Amniotic epithelial cell (primary cell): Measurements from ENCODE around the gene PIGB.
A peak's percentile ranks its signal among the peaks of the same experiment; 100 is the strongest.
"Not testable (repeated sequence)": the region's sequence is repeated elsewhere in the genome, so short reads cannot be mapped to it uniquely, and the experiment has no call there.

ENCODE experiments used
- DNase-seq: peaks from one replicate; pipeline ENCODE4 v3.0.0-alpha.2; 2010; ENCODE audit warnings: low read depth

Gene PIGB

DNA sequence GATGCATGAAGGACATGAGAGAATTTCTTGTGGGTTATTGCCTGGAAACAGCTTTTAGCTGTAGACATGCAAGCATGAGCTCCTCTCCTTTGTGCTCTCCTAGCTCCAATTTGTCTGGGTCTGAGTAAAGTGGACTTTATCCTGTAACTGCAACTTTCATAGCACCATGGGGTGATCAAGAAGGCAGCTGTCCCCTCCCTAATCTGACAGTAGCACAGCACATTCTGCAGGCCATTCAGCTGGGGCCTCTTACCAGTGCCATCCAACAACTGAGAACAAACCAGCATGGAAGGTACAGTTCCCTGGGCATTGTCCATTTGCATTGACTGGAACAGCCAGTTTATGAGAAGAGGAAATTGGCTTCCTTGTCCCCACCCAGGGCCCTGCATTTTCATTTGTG lies 21.7 kb upstream of the PIGB start:
- no peak for DNase-seq

DNA sequence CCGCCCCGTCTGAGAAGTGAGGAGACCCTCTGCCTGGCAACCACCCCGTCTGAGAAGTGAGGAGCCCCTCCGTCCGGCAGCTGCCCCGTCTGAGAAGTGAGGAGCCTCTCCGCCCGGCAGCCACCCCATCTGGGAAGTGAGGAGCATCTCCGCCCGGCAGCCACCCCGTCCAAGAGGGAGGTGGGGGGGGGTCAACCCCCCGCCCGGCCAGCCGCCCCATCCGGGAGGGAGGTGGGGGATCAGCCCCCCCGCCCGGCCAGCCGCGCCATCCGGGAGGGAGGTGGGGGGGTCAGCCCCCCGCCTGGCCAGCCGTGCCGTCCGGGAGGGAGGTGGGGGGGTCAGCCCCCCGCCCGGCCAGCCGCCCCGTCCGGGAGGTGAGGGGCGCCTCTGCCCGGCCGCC lies 16.2 kb upstream of the PIGB start:
- DNase-seq, result not testable (repeated sequence)

- no peak for DNase-seq
Observed at GRCh38 chr15:55319537-55320237, 665 bp downstream of the PIGB start.

- peak; percentile 27 for DNase-seq
Observed at GRCh38 chr15:55320238-55320550, 1.2 kb downstream of the PIGB start.

GRCh38 chr15:55320963-55321362 lies 1.9 kb downstream of the PIGB start:
- DNase-seq, result no peak

DNA sequence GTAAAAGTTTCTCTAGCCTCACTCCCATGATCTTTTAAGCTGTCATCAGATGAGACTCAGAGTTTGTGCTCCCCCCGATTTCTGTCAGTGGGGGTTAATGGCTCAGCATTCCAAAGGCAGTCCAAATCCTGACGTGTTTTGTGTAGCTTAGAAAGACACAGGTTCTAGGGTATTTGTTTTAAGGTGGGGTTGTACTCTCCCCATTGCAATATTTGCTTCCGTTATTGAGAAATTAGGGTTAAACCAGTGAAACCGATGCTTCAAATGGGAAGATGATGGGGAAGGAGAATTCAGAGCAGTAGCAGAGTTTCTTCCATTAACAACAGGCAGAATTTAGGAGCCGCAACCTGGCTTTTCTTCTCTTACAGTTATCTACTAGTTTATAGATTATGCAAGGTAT lies 3.4 kb downstream of the PIGB start:
- no peak for DNase-seq

DNA sequence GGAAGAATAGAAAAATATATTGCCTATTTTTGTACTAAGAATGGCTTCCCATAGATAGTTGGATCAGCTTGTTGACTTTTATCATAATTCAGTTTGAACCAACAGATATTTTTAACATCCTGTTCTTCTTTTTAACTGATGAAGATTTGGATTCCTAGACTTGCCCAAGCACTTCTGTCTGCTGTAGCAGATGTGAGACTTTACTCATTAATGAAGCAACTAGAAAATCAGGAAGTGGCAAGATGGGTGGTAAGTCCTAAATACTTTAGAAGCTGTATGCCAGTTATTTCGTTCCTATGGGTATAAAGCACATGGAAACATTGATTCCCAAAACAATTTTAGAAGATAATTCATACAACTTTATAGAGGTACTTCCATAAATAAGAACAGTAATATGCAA lies 8.4 kb downstream of the PIGB start:
- no peak for DNase-seq

GRCh38 chr15:55334371-55334770 lies 15.3 kb downstream of the PIGB start:
- DNase-seq, result no peak

DNA sequence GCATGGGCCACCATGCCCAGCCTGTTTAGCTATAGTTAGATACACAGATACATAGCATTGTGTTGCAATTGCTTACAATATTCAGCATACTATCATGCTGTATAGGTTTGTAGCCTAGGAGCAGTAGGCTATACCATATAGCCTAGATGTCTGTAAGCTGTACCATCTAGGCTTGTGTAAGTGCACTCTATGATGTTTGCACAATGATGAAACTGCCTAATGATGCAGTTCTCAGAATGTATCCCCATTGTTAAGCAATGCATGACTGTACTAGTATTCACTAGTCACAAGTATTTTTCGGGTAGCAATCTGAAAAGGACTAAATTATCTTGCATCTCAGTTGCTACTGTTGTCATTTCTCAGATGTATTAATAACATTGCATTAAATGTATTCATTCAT lies 16.0 kb downstream of the PIGB start:
- DNase-seq, result peak; percentile 78

DNA sequence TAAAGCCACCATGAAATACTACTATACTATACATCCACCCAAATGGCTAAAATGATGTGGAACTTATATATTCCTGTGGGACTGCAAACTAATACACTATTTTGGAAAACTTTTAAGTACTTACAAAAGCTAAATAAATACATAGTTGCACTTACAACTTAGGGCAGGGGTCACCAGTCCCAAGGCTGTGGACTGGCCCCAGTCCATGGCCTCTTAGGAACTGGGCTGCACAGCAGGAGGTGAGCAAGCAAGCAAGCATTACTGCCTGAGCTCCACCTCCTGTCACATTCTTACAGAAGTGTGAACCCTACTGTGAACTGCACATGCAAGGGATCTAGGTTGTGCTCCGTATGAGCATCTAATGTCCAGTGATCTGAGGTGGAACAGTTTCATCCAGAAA lies 18.1 kb downstream of the PIGB start:
- no peak for DNase-seq

GRCh38 chr15:55343168-55343567 lies 24.1 kb downstream of the PIGB start:
- DNase-seq, result no peak

- no peak for DNase-seq
Observed at GRCh38 chr15:55344206-55344605, 25.2 kb downstream of the PIGB start.

DNA sequence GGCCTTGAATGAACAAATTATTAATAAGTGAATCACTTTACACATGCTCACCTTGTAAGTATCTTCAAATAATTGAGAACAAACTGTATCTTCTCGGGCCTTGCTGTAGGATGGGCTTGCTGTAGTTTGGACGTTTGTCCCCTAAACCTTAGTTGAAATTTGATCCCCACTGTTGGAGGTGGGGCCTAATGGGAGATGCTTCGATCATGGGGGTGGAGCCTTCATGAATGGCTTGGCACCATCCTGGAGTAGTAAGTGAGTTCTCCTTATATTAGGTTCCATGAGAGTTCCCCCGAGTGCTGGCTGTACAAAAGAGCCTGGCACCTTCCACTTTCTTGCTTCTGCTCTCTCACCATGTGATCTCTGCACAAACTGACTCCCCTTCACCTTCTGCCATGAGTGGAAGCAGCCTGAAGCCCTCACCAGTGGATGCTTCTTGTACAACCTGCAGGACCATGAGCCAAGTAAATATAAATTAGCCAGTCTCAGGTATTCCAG lies 29.3 kb downstream of the PIGB start:
- no peak for DNase-seq

DNA sequence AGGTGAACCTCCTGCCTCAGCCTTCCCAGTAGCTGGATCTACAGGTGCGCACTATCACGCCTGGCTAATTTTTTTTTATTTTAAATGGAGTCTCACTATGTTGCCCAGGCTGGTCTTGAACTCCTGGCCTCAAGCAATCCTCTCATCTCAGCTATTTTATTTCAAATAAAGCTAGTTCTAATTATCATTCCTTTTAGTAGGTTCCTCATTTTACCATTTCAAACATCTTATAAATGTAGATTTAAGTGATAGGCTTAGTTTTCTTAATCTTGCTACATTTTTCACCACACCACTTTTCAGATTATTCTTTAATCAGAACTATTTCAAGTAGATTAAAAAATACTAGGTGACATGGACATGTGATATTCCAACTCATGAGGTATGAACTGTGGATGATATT lies 30.3 kb downstream of the PIGB start:
- no peak for DNase-seq

DNA sequence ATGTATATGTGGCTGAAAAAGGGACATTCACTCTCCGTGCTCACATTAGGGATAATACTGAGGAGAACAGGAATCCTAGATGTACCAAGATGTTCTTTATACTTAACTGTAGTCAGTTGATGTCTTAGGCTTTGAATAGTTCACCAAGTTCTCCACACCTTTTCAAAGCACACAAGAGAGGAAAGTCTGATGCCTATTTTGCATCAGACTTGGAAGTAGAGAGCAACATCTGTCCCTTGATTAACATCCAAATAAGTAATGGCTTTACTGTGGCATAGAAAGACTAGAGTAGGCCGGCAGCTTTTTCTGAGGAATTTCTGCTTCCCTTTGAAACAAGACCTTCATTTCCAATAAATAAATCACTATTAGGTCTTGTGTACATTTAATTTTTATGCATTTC lies 34.0 kb downstream of the PIGB start:
- no peak for DNase-seq

DNA sequence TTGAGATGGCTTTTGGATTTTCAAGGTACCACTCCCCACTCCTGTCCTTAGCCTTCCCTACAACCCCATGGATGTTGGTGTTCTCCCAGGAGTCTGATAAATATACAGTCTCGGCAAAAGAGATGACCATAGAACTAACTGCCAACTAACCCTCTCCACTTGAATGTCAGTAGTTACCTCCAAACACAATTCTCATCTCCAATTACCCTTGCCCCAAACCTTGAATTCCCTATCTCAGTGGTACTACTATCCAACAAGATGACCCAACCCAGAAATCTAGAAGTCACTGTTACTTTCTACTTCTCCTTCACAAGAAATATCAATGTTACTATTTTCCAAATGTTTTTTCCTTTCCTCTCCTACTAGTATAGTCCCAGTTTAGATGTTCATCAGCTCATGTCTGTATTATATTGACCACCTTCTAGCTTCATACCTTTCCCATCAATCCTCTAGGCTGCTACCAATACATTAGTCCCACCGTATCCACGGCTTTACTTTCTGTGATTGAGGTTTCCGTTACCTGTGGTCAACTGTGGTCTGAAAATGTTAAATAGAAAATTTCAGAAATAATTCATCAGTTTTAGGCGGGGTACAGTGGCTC lies 38.1 kb downstream of the PIGB start:
- DNase-seq, result no peak

DNA sequence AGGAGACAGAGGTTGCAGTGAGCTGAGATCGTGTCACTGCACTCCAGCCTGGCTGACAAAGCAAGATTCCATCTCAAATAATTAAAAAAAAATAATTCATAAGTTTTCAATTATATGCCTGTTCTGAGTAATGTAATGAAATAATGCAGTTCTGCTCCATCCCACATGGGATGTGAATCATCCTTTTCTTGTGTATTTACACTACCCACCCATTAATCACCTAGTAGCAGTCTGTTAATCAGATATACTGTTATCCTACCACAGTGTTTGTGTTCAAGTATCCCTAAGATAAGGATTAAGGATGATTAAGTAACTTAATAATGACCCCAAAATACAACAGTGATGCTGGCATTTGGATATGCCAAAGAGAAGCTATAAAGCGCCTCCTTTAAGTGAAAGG lies 38.8 kb downstream of the PIGB start:
- peak; percentile 89 for DNase-seq

- no peak for DNase-seq
Observed at GRCh38 chr15:55358471-55358870, 39.4 kb downstream of the PIGB start.

DNA sequence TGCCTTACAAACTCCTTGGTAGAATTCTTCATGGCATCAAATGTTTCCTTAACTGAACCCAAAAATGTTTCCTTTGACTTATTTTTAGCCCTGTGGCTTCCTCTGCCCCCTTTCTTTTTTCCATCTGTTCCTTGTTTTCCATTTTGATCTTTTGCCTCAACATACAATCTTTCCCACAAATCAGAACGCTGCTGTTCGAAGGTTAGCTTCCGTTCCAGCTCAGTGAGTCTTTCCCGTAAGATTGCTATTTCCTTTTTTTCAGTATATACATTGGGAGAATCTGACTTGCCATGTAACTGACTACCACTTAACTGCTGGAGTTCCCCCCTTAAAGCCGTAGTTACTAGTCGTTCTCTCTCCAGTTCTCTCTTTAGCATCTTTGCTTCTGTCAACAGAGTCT lies 41.2 kb downstream of the PIGB start:
- DNase-seq, result no peak

DNA sequence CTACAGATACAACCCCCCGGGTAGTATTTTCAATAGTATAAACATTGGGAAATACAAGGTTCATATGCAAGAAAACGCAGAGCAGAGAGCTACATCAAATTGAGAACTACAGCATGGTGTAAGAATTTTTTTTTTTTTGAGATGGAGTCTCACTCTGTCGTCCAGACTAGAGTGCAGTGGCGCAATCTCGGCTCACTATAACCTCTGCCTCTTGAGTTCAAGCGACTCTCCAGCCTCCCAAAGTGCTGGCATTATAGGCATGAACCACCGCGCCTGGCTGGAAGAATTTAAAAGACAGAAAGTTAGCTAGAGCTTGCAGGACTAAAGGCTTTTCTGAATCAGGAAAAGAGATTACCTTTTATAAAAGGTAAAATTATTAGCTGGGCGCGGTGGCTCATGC lies 42.0 kb downstream of the PIGB start:
- DNase-seq, result no peak

GRCh38 chr15:55362641-55363040 lies 43.6 kb downstream of the PIGB start:
- DNase-seq, result no peak

GRCh38 chr15:55366981-55367380 lies 48.0 kb downstream of the PIGB start:
- no peak for DNase-seq

DNA sequence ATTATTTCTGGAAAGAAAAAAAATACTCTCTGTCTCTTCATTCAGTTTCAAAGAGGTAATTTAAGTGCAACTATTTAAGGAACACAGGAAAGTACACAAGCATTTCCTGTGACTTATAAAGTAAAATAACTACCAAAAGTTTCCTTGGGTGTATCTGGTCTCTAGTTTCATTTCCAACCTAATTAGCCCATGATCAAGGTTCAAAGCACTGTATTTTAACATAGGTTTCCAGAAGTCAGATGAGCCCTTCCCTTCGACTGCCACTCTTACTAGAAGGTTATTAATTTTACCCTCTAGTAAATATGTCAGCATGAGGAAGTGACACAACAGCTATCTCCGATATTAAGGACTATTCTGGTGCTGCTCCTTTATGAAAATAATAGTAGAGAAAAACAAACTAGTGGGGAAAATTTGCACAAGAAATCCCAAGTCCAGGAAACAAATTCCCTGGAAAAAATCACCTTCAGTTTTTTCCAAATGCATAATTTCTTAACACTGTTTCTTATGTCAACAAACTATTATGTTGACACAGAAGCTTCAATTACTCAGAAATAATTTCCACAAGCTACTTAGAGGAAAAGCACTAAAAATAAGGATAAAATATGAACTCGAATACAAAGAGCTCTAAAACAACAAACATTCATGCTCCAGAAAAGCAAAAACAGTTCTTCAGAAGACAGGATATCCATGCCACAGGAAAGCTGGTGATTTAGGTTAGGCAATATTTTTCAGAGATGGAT lies 53.8 kb downstream of the PIGB start:
- no peak for DNase-seq

DNA sequence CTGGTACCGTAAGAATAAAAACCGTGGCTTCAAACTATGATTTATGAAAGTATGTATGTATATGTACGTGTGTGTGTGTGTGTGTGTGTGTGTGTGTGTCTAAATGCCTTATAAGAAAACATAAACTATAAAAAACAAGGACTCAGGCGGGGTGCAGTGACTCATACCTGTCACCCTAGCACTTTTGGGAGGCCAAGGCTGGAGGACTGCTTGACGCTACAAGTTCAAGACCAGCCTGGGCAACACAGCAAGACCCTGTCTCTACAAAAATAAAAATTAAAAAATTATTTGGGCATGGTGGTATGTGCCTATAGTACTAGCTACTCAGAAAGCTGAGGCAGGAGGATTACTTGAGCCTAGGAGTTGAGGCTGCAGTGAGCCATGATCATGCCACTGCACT lies 60.1 kb downstream of the PIGB start:
- DNase-seq, result no peak
